MM.1S (cell line): ENCODE data around the gene PCIF1.

ENCODE experiments used
- CTCF ChIP-seq: fragments of 300-600 bp; sonication (generic); IDR thresholded peaks from 2 replicates; pipeline ENCODE4 v1.5.1; 2016; ENCODE audit warnings: antibody characterized with exemption, low read length, mixed read lengths
- EZH2 ChIP-seq: fragments of 300-600 bp; sonication (generic); optimal IDR thresholded peaks from 2 replicates; pipeline ENCODE3; 2017; ENCODE audit warnings: low read depth, mild to moderate bottlenecking, antibody characterized with exemption, low read length, mixed read lengths
- EZH2phosphoT487 ChIP-seq: fragments of 300-600 bp; sonication (generic); IDR thresholded peaks from 2 replicates; pipeline ENCODE4 v1.6.1; 2018; ENCODE audit warnings: antibody characterized with exemption, low read length

GRCh38 chr20:45918182-45918737 is 16.2 kb upstream of the PCIF1 start:
- TF ChIP-seq CTCF (no peak), EZH2 (no peak), EZH2phosphoT487 (no peak)
